BJ (cell line): ENCODE data around the gene TMEM255B. TPM values are rescaled to one million over a fixed set of nuclear protein-coding genes. Genes with fewer than 3 reads are reported as not detected.

Experiments used
- CTCF ChIA-PET: fragments of 350-600 bp; formaldehyde crosslinking; extraction: SDS; loops from one replicate; lab custom pipeline; 2021; ENCODE audit warnings: antibody characterized with exemption, inconsistent platforms; lab: Yijun Ruan, JAX
- POLR2A ChIA-PET: fragments of 300-600 bp; sonication (Branson Sonifier 250); formaldehyde crosslinking; extraction: SDS; loops from one replicate; lab custom pipeline; 2021; ENCODE audit warnings: antibody characterized with exemption; lab: Charles Lee
- DNase-seq: peaks from one replicate; pipeline ENCODE4 v3.0.0-alpha.2; 2011; ENCODE audit warnings: low read depth
- H3K27me3 ChIP-seq: 2 replicates; pipeline ENCODE4 v1.6.0; 2011; ENCODE audit warnings: low read length; ENCODE audit not compliant: control insufficient read depth, insufficient read depth
- H3K36me3 ChIP-seq: 2 replicates; pipeline ENCODE4 v1.5.1; 2011; ENCODE audit warnings: low read length; ENCODE audit not compliant: control insufficient read depth, insufficient read depth
- H3K4me3 ChIP-seq: 2 replicates; pipeline ENCODE4 v1.5.1; 2011; ENCODE audit warnings: low read depth, mild to moderate bottlenecking, control low read depth, low read length
- polyA plus RNA-seq: library from polyadenylated mRNA; depleted of rRNA; stranded (reverse); fragments of >200 nt; gene quantifications from 2 replicates; pipeline ENCODE4 v1.2.3, GENCODE V29; 2011
- TF ChIP-seq, protein P1 (sequence below): IDR thresholded peaks from 2 replicates; pipeline ENCODE4 v1.5.1; 2011; ENCODE audit warnings: low read depth, mild to moderate bottlenecking, control low read depth, inconsistent platforms, low read length, moderate library complexity; ENCODE audit not compliant: insufficient read depth

Gene TMEM255B
- polyA plus RNA-seq, 1 experiment = 1.9 TPM

- Histone ChIP-seq H3K4me3 (no peak overlapping the region), H3K36me3 (no peaks in the 10 kb centered on the region), H3K27me3 (peaks cover under 1% of the 10 kb centered on the region; the same call in 1 of the 2 replicates)
- CTCF ChIA-PET = no interaction called here
- TF ChIP-seq, protein P1, sequence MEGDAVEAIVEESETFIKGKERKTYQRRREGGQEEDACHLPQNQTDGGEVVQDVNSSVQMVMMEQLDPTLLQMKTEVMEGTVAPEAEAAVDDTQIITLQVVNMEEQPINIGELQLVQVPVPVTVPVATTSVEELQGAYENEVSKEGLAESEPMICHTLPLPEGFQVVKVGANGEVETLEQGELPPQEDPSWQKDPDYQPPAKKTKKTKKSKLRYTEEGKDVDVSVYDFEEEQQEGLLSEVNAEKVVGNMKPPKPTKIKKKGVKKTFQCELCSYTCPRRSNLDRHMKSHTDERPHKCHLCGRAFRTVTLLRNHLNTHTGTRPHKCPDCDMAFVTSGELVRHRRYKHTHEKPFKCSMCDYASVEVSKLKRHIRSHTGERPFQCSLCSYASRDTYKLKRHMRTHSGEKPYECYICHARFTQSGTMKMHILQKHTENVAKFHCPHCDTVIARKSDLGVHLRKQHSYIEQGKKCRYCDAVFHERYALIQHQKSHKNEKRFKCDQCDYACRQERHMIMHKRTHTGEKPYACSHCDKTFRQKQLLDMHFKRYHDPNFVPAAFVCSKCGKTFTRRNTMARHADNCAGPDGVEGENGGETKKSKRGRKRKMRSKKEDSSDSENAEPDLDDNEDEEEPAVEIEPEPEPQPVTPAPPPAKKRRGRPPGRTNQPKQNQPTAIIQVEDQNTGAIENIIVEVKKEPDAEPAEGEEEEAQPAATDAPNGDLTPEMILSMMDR = no peak
- POLR2A ChIA-PET = no interaction called here
- DNase-seq = no peak
These were observed 39.3 kb downstream of the TMEM255B start for GRCh38 chr13:113798200-113798811.

DNA sequence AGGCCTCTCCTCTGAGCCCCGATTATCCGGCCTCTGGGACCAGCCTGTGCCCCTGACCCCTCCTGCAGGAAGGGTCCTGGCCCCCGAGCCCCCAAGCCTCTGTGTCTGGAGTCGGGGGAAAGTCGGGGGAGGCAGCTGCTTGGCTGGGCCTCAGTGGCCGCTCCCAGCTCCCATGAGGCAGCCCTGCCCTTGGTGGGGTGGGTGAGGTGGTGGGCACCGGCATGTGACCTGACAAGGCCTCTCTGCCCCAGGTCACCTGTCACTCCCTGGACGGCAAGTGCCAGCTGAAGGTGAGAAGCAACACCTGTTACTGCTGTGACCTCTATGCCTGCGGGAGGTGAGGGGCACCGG is 41.5 kb downstream of the TMEM255B start:
- Histone ChIP-seq H3K36me3 (no peaks in the 10 kb centered on the region), H3K27me3 (no peaks in the 10 kb centered on the region), H3K4me3 (no peak overlapping the region)
- no peak for DNase-seq
- CTCF ChIA-PET = no interaction called here
- TF ChIP-seq, protein P1 = no peak
- POLR2A ChIA-PET = no interaction called here

GRCh38 chr13:113801289-113801961 is 42.4 kb downstream of the TMEM255B start:
- CTCF ChIA-PET = interaction anchor here (1.0 to 1.7 kb wide), 2 partner anchors 15 to 17 kb away, joined by 3 to 4 read pairs; no protein-coding TSS in a partner anchor
- no peaks in the 10 kb centered on the region for H3K36me3 ChIP-seq
- TF ChIP-seq, protein P1 = no peak
- no peaks in the 10 kb centered on the region for H3K27me3 ChIP-seq
- no peak for DNase-seq
- POLR2A ChIA-PET = no interaction called here
- no peak overlapping the region for H3K4me3 ChIP-seq

DNA sequence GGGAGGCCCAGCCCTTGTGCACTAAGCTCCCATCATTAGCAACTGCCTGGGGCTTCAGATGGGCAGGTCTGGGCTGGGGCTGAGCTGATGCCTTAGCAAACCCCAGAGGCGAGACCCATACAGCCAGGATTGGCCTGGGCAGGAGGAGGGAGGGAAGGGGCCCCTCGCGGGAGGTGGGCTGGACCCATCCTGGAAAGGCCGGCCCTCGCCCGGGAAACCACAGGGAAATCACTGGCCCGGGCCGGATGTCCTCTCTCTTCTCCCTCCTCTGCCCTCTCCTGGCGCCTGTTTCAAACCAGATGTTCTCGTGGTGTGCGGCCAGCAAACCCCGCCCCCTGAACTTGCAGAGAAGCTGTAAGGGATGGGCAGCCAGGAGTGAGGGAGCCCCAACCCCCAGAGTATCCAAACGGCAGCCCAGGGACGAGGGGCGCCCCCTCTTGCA is 43.1 kb downstream of the TMEM255B start:
- Histone ChIP-seq H3K27me3 (no peaks in the 10 kb centered on the region), H3K4me3 (no peak overlapping the region), H3K36me3 (no peaks in the 10 kb centered on the region)
- POLR2A ChIA-PET = no interaction called here
- CTCF ChIA-PET = interaction anchor here (0.9 to 1.7 kb wide), 3 partner anchors 12 to 17 kb away, joined by 3 to 4 read pairs (median 3); no protein-coding TSS in a partner anchor
- TF ChIP-seq, protein P1 = peak; percentile 28; the same call in 1 of the 2 replicates
- peak; percentile 25 for DNase-seq

DNA sequence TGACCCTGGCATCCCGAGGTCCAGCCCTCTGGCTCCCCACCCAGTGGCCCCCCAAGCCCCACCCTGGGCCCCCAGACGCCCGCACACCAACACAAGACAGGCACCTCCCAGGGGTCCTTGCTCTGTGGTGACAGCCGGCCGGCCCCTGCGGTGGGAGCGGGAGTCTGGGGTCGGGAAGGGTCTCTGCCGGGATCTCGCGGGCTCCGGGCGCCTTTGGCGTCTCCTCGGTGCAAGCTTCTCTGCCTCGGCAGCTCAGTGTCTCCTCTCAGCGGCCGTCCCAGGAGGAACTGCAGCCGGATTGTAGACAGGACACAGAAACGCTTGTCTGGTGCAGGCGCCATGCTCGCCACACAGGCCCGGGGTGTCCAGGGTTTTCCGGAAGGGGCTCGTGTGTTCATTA is 43.7 kb downstream of the TMEM255B start:
- POLR2A ChIA-PET = no interaction called here
- no peaks in the 10 kb centered on the region for H3K36me3 ChIP-seq
- H3K27me3 ChIP-seq = no peaks in the 10 kb centered on the region
- no peak overlapping the region for H3K4me3 ChIP-seq
- TF ChIP-seq, protein P1 = no peak
- CTCF ChIA-PET = interaction anchor here (0.9 to 1.7 kb wide), 2 partner anchors 12 to 14 kb away, joined by 3 to 4 read pairs; no protein-coding TSS in a partner anchor
- DNase-seq = no peak
